Lower leg skin (tissue), 4 donors: ENCODE data around the gene ROGDI. TPM values are rescaled to one million over a fixed set of nuclear protein-coding genes. Genes with fewer than 3 reads are reported as not detected.

ENCODE experiments used
- DNase-seq, 2 donors: peaks; one replicate each; pipeline ENCODE4 v3.0.0-alpha.2; 2019; ENCODE audit warnings: low spot score in 2 of 2
- H3K4me3 ChIP-seq: fragments of 200-600 bp; sonication (generic); 2 replicates; pipeline ENCODE4 v1.5.1; 2017; ENCODE audit warnings: mild to moderate bottlenecking, low read depth; ENCODE audit not compliant: poor library complexity, severe bottlenecking
- CTCF ChIP-seq, 3 donors: fragments of 450-650 bp; IDR thresholded peaks; one replicate each; pipeline ENCODE4 v1.5.1; 2016; ENCODE audit warnings: antibody characterized with exemption in 3 of 3, mild to moderate bottlenecking in 3 of 3, moderate library complexity in 2 of 3
- POLR2A ChIP-seq, 2 donors: fragments of 450-650 bp; IDR thresholded peaks; one replicate each; pipeline ENCODE4 v1.6.1; 2016 to 2017; ENCODE audit warnings: antibody characterized with exemption in 2 of 2, mild to moderate bottlenecking in 1 of 2, moderate library complexity in 1 of 2
- WGBS, 2 donors: methylation state at CpG; one replicate each; pipeline ENCODE4 v1.1.5; 2018; 5-methylcytosine and 5-hydroxymethylcytosine counted together
- intact Hi-C: fragments of 100-400 bp; cut with DNase I; formaldehyde crosslinking; loops from one replicate; pipeline ENCODE4 v1.15.0; 2023; ENCODE audit warnings: low total_unique reads
- total RNA-seq, 4 donors: library from RNA; depleted of rRNA; stranded (reverse); fragments of >200 nt; gene quantifications; one replicate each; pipeline ENCODE4 v1.1.0, GENCODE V29; 2016

Gene ROGDI
- total RNA-seq, result 10 to 100 TPM in 2 of 4 donors, 1 to 10 TPM in 2; 7.3 to 15.8 (median 10.2) TPM

DNA sequence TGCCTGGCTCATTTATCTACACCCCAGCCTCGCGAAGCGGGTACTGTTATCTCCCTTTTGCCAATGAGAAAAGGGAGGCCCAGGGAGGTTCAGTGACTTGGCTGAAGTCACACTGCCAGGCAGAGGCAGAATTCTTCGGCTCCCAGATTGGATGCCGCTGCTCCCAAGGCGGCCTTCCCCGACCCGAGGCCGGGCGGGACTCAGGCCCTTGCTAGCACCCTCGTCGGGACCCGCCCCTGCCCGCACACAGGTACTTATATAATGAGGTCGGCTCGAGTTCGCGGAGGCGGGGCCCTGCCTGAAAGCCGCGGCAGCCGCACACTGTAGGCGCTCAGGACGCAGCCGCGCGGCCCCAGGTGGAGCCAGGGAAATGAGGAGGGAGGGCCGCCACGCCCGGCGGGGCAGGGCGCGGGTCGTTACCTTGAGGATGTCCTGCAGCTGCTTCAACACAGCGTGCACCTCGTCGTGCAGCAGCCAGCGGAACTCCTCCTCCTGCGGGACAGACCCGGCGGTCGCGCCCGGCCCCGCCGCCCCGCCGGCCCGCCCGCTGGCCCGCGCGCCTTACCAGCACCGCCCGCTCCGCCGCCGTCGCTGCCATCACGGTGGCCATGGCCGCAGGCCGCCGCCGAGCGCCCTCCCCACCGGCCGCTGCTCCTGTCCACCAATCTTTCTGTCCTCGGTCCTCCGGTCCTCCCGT is at the start of gene ROGDI:
Gene ROGDI (minus strand): TSS at position 672 of the 697 bp plus-strand sequence. CDS start 62 bp downstream, at position 610.
- H3K4me3 ChIP-seq, result peak within 1 kb of the TSS; percentile 51
- intact Hi-C loops, result no loop called here
- WGBS, 2 donors, result 0% methylated on average over 11 to 55 of the region's 70 CpGs
- peak; percentile 69 to 94 for DNase-seq
- no peak for TF ChIP-seq POLR2A (IDR thresholded peaks at IDR 0.05)
- TF ChIP-seq CTCF (IDR thresholded peaks at IDR 0.05), result no peak

DNA sequence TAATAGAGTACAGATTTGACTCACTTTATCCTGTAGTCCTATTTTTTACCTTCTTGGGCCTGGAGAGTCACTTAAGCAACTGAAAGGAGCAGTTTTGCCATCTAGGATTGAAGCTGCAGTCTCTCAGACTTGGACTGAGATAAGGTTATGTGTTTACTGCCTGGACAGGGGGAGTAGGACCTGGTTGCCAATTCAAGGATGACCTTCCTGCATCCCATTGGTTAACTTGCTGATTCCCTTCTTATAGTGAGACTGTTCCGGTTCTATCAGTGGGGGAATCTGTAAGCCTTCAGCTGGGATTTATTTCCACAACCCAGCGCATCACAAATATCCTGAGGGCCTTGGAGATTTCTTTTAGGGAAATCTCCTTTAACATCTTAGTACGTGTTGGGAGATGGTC is 47.8 kb upstream of the ROGDI start:
- DNase-seq, result peak in 1 of 2 donors; percentile 1
- no peak overlapping the region for H3K4me3 ChIP-seq
- 43 to 47% methylated on average over 3 of the region's 3 CpGs for WGBS, 2 donors
- intact Hi-C loops, result no loop called here
- no peak for TF ChIP-seq POLR2A (IDR thresholded peaks at IDR 0.05)
- TF ChIP-seq CTCF (IDR thresholded peaks at IDR 0.05), result no peak

DNA sequence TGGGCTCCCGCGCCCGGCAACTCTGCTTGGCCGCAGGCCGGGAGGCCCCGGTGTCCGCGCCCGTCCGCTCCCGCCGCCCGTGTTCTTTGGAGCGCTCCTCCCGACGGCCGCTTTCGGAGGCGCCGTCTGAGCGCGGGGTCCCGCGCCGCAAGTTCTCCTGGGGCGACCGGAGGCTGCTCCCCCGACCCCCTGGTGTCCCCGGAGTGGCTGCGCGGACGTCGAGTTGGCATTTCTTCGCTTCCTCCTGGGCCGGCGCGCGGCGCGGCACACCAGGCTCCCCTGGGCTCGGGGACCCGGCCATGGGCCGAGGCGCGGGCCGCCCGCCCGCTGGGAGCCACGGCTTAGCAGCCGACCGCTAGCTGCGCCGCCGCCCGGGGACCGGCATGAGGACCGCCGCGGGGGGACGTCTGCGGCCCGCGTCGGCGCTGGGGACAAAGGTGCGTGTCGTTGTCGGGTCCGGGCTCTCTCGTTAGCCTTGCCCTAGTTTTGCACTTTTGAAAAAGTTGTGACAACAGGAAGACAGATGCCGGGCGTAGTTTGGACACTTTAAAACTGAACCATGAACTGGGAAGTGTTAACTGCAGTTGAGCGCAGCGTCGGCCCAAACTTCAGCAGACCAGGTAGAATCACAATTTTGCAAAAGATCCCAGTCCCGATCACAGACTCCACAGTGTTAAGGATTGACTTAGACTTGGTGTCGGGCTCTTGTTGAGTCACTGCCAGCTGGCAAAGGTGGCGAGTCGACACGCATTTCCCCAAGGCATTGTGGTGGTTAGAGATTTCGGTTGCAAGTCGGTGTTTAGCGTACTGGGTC is 45.5 kb upstream of the ROGDI start:
- WGBS, 2 donors, result 0 to 1% methylated on average over 22 to 49 of the region's 83 CpGs
- intact Hi-C loops, result no loop called here
- H3K4me3 ChIP-seq, result peak overlapping the region; percentile 91
- TF ChIP-seq POLR2A (IDR thresholded peaks at IDR 0.05) (no peak), CTCF (IDR thresholded peaks at IDR 0.05) (no peak)
- DNase-seq, result peak; percentile 54 to 93

- no peak for TF ChIP-seq POLR2A (IDR thresholded peaks at IDR 0.05)
- no peak for TF ChIP-seq CTCF (IDR thresholded peaks at IDR 0.05)
- intact Hi-C loops, result no loop called here
Measured at GRCh38 chr16:4846901-4847773, 44.7 kb upstream of the ROGDI start, which contains the start of the genes GLYR1 and UBN1. Gene GLYR1 (minus strand): TSS chr16:4847288. CDS start chr16:4847265, 23 bp downstream. Gene UBN1 (plus strand): TSS chr16:4847481. CDS start chr16:4852918, 5,437 bp downstream.

DNA sequence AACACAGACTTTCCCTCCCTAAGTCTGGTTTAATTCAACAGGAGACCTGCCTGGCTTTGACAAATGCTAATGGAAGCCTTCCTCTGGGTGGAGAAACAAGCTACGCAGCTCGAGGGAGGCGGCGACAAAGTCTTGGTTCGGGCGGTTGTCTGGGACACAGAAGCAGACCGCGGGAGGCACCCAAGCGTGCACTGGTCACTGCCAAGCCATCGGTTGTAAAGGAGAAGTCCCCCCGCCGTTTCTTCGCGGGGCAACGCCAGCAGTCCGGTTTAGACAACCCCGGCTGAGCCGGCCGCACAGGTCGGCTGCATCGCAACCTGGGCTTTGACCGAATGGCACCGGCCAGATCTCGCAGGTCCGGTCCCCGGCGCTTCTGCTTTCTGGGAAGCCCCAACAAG is 44.1 kb upstream of the ROGDI start:
- DNase-seq, result peak; percentile 47 to 89
- peak overlapping the region; percentile 93 for H3K4me3 ChIP-seq
- WGBS, 2 donors, result 0% methylated on average over 21 to 24 of the region's 27 CpGs
- intact Hi-C loops, result no loop called here
- TF ChIP-seq POLR2A (IDR thresholded peaks at IDR 0.05) (no peak), CTCF (IDR thresholded peaks at IDR 0.05) (no peak)

More at GRCh38 chr16:4846901-4847773, 44.7 kb upstream of the ROGDI start, which contains the start of the genes GLYR1 and UBN1:
- WGBS, 2 donors, result 0% methylated on average over 15 to 69 of the region's 126 CpGs
- peak within 1 kb of the TSS; percentile 93 for H3K4me3 ChIP-seq
- DNase-seq, result peak; percentile 99 to 100
